Measurements from ENCODE around the gene PCDHA1. TPM values are rescaled to one million over a fixed set of nuclear protein-coding genes. Genes with fewer than 3 reads are reported as not detected.

Gene PCDHA1
- total RNA-seq, 1 donor from 2014 or later = not detected

DNA sequence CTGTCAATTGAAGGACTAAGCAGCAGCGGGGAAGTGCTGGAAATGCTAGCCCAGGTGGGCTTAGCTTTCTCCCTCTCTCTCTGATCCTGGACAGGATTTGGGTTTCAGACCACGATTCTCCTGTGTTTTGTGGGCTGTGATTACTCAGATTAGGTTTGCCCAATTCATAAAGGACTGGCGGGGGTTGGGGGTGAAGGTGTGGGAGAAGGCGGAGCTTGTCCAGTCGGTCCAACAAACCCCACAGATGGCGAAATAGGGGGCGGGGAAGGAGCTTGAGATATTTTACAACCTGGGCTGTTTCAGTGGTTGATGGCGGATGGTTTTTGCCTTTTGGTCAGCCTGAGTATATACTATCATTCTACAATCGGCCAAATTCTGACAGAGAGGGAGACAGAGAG is 215.5 kb downstream of the PCDHA1 start:
- no peaks in the 10 kb centered on the region for H3K36me3 ChIP-seq (ENCODE audit: control insufficient read depth, insufficient read depth, low read length)
- H3K27me3 ChIP-seq (ENCODE audit: control insufficient read depth, insufficient read depth, low read length) = no peaks in the 10 kb centered on the region
- H3K4me3 ChIP-seq (ENCODE audit: low read depth, low read length) = peak overlapping the region; percentile 31
- no peak for DNase-seq (ENCODE audit: low read depth)
- TF ChIP-seq, protein P1, sequence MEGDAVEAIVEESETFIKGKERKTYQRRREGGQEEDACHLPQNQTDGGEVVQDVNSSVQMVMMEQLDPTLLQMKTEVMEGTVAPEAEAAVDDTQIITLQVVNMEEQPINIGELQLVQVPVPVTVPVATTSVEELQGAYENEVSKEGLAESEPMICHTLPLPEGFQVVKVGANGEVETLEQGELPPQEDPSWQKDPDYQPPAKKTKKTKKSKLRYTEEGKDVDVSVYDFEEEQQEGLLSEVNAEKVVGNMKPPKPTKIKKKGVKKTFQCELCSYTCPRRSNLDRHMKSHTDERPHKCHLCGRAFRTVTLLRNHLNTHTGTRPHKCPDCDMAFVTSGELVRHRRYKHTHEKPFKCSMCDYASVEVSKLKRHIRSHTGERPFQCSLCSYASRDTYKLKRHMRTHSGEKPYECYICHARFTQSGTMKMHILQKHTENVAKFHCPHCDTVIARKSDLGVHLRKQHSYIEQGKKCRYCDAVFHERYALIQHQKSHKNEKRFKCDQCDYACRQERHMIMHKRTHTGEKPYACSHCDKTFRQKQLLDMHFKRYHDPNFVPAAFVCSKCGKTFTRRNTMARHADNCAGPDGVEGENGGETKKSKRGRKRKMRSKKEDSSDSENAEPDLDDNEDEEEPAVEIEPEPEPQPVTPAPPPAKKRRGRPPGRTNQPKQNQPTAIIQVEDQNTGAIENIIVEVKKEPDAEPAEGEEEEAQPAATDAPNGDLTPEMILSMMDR (IDR thresholded peaks at IDR 0.05; ENCODE audit: insufficient read depth, low read length, poor library complexity, severe bottlenecking) = no peak

DNA sequence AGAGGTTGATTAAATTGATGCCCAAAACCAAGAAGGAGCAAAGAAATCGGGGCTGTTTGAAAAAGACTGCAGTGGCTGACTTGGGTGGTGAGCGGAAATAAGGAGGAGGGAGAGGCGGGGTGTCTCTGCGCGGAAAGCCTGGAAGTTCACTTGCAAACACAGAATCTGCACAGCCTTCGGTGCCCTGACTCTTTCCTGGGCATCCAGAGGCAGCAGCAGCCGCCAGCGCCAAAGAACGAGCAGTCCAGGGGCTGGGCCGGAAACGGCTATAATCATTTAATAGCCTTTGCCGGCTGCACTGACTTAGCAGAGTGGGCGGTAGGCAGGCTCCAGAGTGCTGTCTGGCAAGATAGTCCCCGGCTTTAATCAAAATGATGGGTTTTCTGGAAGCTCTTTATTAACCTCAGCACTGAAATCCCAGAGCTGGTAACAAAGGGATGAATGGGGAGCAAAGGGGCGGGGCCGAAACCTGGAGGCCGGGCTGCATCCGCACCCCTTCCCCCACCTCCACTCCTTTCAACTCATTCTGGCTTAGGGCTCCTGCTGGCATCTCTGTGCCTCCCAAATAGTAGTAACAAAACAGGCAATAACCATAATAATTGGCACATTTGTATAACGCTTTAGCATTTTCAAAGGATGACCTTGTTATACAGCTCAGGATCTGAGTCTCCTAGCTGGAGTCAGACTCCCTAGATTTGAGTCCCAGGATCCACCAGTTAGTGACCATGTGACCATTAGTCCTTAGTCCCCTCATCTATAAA is 216.1 kb downstream of the PCDHA1 start:
- no peak for DNase-seq (ENCODE audit: low read depth)
- Histone ChIP-seq H3K36me3 (ENCODE audit: control insufficient read depth, insufficient read depth, low read length) (no peaks in the 10 kb centered on the region), H3K27me3 (ENCODE audit: control insufficient read depth, insufficient read depth, low read length) (no peaks in the 10 kb centered on the region), H3K4me3 (ENCODE audit: low read depth, low read length) (peak overlapping the region; percentile 31)
- TF ChIP-seq, protein P1 (IDR thresholded peaks at IDR 0.05; ENCODE audit: insufficient read depth, low read length, poor library complexity, severe bottlenecking) = no peak

DNA sequence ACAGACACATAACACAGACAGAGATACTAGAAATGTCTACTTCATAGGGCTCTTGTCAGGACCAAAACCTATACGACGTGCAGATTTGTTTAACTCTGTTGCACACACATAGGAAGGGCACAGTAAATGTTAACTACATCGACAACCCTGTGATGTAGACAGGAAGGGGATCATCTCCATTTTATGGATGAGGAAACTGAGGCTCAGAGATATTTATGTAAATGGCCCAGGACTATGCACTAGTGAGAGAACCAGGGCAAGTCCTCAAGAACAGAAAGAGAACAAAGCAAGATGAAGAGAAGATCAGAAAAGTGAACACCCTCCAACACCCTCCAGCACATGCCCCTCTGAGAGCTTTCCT is 216.6 kb downstream of the PCDHA1 start:
- DNase-seq (ENCODE audit: low read depth) = no peak
- TF ChIP-seq, protein P1 (IDR thresholded peaks at IDR 0.05; ENCODE audit: insufficient read depth, low read length, poor library complexity, severe bottlenecking) = no peak
- H3K36me3 ChIP-seq (ENCODE audit: control insufficient read depth, insufficient read depth, low read length) = no peaks in the 10 kb centered on the region
- H3K4me3 ChIP-seq (ENCODE audit: low read depth, low read length) = no peak overlapping the region
- H3K27me3 ChIP-seq (ENCODE audit: control insufficient read depth, insufficient read depth, low read length) = no peaks in the 10 kb centered on the region

DNA sequence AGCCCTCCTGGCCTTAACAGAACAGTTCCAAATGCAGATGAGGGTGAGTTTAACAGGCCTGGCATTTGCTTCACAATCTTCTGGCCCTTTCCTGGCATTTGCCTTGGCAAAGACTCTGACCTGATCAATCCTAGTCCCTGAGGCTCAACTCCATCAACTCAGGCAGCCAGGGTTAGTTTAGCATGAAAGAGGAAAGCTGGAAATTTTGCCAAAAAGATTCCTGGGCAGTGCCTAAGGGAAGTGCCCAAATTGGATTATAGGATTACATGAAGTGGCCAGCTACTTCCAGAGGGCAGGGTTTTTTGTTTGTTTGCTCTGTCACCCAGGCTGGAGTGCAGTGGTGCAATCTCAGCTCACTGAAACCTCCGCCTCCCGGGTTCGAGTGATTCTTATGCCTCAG is 217.1 kb downstream of the PCDHA1 start:
- Histone ChIP-seq H3K36me3 (ENCODE audit: control insufficient read depth, insufficient read depth, low read length) (no peaks in the 10 kb centered on the region), H3K4me3 (ENCODE audit: low read depth, low read length) (no peak overlapping the region), H3K27me3 (ENCODE audit: control insufficient read depth, insufficient read depth, low read length) (no peaks in the 10 kb centered on the region)
- DNase-seq (ENCODE audit: low read depth) = no peak
- TF ChIP-seq, protein P1 (IDR thresholded peaks at IDR 0.05; ENCODE audit: insufficient read depth, low read length, poor library complexity, severe bottlenecking) = no peak

DNA sequence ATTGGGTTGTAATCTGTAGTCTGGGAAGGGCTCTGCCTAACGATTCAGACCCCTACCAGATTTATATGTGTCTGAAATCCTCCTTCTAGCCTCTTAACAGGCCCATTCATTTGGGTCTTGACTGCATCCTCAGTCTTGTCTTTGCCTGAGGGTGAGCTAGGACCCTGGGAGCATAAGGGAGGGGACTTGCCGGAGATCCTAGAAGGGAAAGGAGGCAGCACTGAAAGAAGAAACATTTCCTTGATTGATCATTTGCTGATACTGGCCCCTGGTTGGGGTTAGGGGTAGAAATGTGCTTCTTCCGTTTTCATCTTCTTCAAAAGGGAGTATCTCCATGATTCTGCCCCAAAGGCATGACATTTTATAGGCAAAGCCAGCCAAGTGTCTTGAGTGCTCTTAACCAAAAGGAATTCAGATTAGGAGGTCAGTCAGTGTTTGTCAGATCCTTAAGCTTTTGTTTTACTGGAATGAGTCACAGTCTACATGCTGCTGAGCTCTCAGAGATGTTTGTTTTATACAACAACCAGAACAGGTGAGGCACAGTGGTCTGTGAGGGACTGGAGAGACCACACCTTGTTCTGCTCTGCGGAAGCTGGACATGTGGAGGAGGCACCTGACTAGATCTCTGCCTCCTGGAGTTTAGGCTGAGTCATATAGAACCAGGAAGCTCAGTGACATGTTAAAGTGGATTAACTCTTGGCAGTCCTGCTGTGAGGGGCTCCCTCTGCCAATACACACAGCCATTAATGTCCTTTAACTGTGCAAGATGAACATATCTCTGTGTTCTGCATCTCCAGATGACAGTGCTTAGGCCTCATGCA is 218.1 kb downstream of the PCDHA1 start:
- DNase-seq (ENCODE audit: low read depth) = peak; percentile 58

More for the DNA sequence above, 218.1 kb downstream of the PCDHA1 start:
- Histone ChIP-seq H3K4me3 (ENCODE audit: low read depth, low read length) (no peak overlapping the region), H3K27me3 (ENCODE audit: control insufficient read depth, insufficient read depth, low read length) (no peaks in the 10 kb centered on the region), H3K36me3 (ENCODE audit: control insufficient read depth, insufficient read depth, low read length) (no peaks in the 10 kb centered on the region)
- TF ChIP-seq, protein P1 (IDR thresholded peaks at IDR 0.05; ENCODE audit: insufficient read depth, low read length, poor library complexity, severe bottlenecking) = no peak

Measured in kidney epithelial cell (primary cell).